ENCODE data around the gene RASSF6.

GRCh38 chr4:73593631-73594241 is 26.5 kb downstream of the RASSF6 start:
- no peak for TF ChIP-seq CTCF (tag by site-specific recombination; IDR thresholded peaks at IDR 0.05)
- TF ChIP-seq, protein P1, sequence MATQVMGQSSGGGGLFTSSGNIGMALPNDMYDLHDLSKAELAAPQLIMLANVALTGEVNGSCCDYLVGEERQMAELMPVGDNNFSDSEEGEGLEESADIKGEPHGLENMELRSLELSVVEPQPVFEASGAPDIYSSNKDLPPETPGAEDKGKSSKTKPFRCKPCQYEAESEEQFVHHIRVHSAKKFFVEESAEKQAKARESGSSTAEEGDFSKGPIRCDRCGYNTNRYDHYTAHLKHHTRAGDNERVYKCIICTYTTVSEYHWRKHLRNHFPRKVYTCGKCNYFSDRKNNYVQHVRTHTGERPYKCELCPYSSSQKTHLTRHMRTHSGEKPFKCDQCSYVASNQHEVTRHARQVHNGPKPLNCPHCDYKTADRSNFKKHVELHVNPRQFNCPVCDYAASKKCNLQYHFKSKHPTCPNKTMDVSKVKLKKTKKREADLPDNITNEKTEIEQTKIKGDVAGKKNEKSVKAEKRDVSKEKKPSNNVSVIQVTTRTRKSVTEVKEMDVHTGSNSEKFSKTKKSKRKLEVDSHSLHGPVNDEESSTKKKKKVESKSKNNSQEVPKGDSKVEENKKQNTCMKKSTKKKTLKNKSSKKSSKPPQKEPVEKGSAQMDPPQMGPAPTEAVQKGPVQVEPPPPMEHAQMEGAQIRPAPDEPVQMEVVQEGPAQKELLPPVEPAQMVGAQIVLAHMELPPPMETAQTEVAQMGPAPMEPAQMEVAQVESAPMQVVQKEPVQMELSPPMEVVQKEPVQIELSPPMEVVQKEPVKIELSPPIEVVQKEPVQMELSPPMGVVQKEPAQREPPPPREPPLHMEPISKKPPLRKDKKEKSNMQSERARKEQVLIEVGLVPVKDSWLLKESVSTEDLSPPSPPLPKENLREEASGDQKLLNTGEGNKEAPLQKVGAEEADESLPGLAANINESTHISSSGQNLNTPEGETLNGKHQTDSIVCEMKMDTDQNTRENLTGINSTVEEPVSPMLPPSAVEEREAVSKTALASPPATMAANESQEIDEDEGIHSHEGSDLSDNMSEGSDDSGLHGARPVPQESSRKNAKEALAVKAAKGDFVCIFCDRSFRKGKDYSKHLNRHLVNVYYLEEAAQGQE (tag by site-specific recombination; IDR thresholded peaks at IDR 0.05), result no peak
- no peak for TF ChIP-seq ZNF335 (tag by site-specific recombination; conservative IDR thresholded peaks at IDR 0.05)
- TF ChIP-seq ZNF394 (tag by site-specific recombination; IDR thresholded peaks at IDR 0.05; ENCODE audit: borderline replicate concordance), result no peak
- TF ChIP-seq SP3 (tag by site-specific recombination; IDR thresholded peaks at IDR 0.05), result no peak
- TF ChIP-seq, protein P2, sequence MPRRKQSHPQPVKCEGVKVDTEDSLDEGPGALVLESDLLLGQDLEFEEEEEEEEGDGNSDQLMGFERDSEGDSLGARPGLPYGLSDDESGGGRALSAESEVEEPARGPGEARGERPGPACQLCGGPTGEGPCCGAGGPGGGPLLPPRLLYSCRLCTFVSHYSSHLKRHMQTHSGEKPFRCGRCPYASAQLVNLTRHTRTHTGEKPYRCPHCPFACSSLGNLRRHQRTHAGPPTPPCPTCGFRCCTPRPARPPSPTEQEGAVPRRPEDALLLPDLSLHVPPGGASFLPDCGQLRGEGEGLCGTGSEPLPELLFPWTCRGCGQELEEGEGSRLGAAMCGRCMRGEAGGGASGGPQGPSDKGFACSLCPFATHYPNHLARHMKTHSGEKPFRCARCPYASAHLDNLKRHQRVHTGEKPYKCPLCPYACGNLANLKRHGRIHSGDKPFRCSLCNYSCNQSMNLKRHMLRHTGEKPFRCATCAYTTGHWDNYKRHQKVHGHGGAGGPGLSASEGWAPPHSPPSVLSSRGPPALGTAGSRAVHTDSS (tag by site-specific recombination; IDR thresholded peaks at IDR 0.05), result no peak
- TF ChIP-seq TRIM28 (IDR thresholded peaks at IDR 0.05; ENCODE audit: borderline replicate concordance, low read length), result no peak
- no peak for TF ChIP-seq YY1 (tag by site-specific recombination; IDR thresholded peaks at IDR 0.05)
